Tibial artery (tissue), 4 donors: ENCODE data around the gene RABGAP1.

ENCODE experiments used
- DNase-seq, 2 donors: peaks; one replicate each; pipeline ENCODE4 v3.0.0-alpha.2; 2019
- H3K27ac ChIP-seq, 2 donors: fragments of 200-600 bp; sonication (generic) in 1 of 2; 1 replicate in 1 of 2; 2 replicates in 1 of 2; pipeline ENCODE4 v1.5.1; 2018 to 2019; ENCODE audit warnings: mild to moderate bottlenecking in 1 of 2
- H3K27me3 ChIP-seq, 2 donors: fragments of 200-600 bp; sonication (generic) in 1 of 2; one replicate each; pipeline versions ENCODE4 v1.5.1 to v1.6.0; 2016 to 2019
- H3K36me3 ChIP-seq, 3 donors: fragments of 200-600 bp; sonication (generic) in 2 of 3; one replicate each; pipeline ENCODE4 v1.5.1; 2016 to 2019; ENCODE audit warnings: mild to moderate bottlenecking in 2 of 3
- H3K4me1 ChIP-seq, 4 donors: fragments of 200-600 bp; sonication (generic) in 2 of 4; 1 replicate in 3 of 4; 2 replicates in 1 of 4; pipeline ENCODE4 v1.5.1; 2016 to 2019
- H3K4me3 ChIP-seq, 2 donors: fragments of 200-600 bp; sonication (generic) in 1 of 2; 1 replicate in 1 of 2; 2 replicates in 1 of 2; pipeline ENCODE4 v1.5.1; 2018 to 2019; ENCODE audit warnings: mild to moderate bottlenecking in 2 of 2
- H3K9me3 ChIP-seq, 3 donors: fragments of 200-600 bp; sonication (generic) in 1 of 3; one replicate each; pipeline ENCODE4 v1.5.1; 2016 to 2019
- intact Hi-C: fragments of 100-400 bp; cut with DNase I; formaldehyde crosslinking; loops from one replicate; pipeline ENCODE4 v1.15.0; 2023; ENCODE audit warnings: low total_unique reads
- TF ChIP-seq, protein P1 (sequence below), 2 experiments: fragments of 200-600 bp in 1 of 2; fragments of 450-650 bp in 1 of 2; IDR thresholded peaks; one replicate each; pipeline ENCODE4 v1.5.1; 2017 to 2019; ENCODE audit warnings: antibody characterized with exemption in 2 of 2, mild to moderate bottlenecking in 1 of 2, moderate library complexity in 1 of 2

RABGAP1 gene

DNA sequence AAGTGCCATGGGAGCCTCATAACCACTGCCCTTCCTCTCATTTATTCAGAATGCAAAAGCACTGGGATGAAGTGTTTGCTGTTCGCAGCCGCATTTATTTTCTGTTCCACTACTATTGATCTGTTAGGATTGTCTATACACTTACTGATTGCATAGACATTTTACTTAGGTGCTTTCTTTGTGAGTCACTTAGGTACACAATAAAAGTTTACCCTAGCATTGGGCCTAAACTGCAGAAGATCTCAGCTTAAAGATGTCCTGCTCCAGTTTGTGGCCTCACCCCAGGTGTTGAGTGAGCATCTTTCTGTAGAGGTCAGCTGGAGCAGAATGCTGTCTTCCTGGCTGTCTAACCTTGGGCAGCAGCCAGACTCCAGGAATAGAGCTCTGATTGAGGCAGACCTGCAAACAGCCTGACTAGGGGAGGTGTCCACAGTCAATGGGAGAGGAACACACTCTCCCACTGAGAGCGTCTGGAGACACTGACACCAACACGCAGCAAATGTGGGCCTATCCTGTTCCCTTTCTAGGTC lies 146.6 kb downstream of the RABGAP1 start:
- no peak for DNase-seq
- Histone ChIP-seq H3K27ac (no peak overlapping the region), H3K27me3 (no peaks in the 10 kb centered on the region), H3K4me3 (no peak overlapping the region), H3K4me1 (peaks cover 0 to 35% (median 3%) of the 10 kb centered on the region in 4 donors), H3K36me3 (peaks cover 76 to 95% (median 80%) of the 10 kb centered on the region in 3 donors), H3K9me3 (no peaks in the 10 kb centered on the region)
- intact Hi-C loops = no loop called here
- TF ChIP-seq, protein P1, sequence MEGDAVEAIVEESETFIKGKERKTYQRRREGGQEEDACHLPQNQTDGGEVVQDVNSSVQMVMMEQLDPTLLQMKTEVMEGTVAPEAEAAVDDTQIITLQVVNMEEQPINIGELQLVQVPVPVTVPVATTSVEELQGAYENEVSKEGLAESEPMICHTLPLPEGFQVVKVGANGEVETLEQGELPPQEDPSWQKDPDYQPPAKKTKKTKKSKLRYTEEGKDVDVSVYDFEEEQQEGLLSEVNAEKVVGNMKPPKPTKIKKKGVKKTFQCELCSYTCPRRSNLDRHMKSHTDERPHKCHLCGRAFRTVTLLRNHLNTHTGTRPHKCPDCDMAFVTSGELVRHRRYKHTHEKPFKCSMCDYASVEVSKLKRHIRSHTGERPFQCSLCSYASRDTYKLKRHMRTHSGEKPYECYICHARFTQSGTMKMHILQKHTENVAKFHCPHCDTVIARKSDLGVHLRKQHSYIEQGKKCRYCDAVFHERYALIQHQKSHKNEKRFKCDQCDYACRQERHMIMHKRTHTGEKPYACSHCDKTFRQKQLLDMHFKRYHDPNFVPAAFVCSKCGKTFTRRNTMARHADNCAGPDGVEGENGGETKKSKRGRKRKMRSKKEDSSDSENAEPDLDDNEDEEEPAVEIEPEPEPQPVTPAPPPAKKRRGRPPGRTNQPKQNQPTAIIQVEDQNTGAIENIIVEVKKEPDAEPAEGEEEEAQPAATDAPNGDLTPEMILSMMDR (IDR thresholded peaks at IDR 0.05) = no peak

DNA sequence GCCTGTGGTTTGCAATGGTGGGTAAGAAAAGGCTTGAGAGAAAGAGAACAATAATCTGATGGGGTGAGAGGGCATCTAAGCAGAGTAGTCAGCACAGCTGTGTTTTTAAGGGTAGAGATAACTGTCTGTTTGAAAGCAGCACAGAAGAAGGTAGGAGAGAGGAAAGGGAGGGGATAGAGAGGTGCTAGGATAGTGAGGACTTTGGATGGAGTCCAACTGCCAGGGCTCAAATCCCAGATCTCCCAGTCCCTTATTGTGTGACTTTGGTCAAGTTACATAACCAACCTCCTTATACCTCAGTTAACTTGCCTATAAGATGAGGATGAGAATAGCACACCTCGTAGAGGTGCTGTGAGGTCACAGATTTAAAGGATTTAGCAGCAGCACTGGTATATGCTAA lies 148.2 kb downstream of the RABGAP1 start:
- Histone ChIP-seq H3K4me3 (no peak overlapping the region), H3K27ac (peak overlapping the region in 1 of 2 donors; percentile 1), H3K9me3 (no peaks in the 10 kb centered on the region), H3K27me3 (no peaks in the 10 kb centered on the region), H3K36me3 (peaks cover 84 to 96% (median 87%) of the 10 kb centered on the region in 3 donors), H3K4me1 (peaks cover 0 to 21% (median 0%) of the 10 kb centered on the region in 4 donors)
- intact Hi-C loops = no loop called here
- TF ChIP-seq, protein P1 (IDR thresholded peaks at IDR 0.05) = no peak
- no peak for DNase-seq

GRCh38 chr9:123089790-123090189 lies 149.0 kb downstream of the RABGAP1 start:
- intact Hi-C loops = no loop called here
- no peak overlapping the region for H3K4me3 ChIP-seq
- no peaks in the 10 kb centered on the region for H3K27me3 ChIP-seq
- TF ChIP-seq, protein P1 (IDR thresholded peaks at IDR 0.05) = no peak
- H3K9me3 ChIP-seq = no peaks in the 10 kb centered on the region
- H3K36me3 ChIP-seq = peaks cover 81 to 93% (median 81%) of the 10 kb centered on the region in 3 donors
- H3K27ac ChIP-seq = no peak overlapping the region
- no peak for DNase-seq
- H3K4me1 ChIP-seq = peaks cover 0 to 19% (median 0%) of the 10 kb centered on the region in 4 donors

DNA sequence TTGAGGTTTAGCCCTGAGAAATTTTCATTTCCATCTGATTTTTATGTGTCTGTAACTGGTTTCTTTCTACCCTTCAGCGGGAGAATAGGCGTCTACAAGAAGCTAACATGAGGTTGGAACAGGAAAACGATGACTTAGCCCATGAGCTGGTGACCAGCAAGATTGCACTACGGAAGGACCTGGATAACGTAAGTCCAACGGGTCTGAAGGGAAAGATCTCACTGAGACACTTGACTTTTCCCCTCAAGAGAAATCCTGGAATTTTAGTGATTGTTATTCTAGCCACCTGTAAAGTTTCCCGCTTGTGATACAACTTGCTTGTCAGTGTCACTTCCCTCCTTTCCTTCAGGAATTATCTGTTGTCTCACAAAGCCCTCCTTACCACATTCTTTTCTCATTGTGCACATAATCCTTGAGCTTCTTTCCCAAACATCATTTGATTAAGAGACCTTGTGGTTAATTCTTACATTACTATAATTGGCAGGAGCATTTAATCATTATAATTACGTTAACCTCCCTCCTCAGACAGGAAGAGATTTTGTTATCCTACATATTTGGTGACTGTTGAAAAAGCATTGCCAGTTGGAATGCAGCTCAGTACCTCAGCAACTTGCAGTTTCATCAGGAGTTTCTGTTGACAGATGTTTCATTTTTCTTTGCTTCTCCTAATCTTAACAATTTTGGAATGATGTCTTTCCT lies 149.5 kb downstream of the RABGAP1 start:
- no peaks in the 10 kb centered on the region for H3K27me3 ChIP-seq
- no peak overlapping the region for H3K4me3 ChIP-seq
- H3K27ac ChIP-seq = no peak overlapping the region
- intact Hi-C loops = no loop called here
- H3K9me3 ChIP-seq = no peaks in the 10 kb centered on the region
- no peak for DNase-seq
- H3K36me3 ChIP-seq = peaks cover 76 to 89% (median 78%) of the 10 kb centered on the region in 3 donors
- peaks cover 0 to 15% (median 0%) of the 10 kb centered on the region in 4 donors for H3K4me1 ChIP-seq
- TF ChIP-seq, protein P1 (IDR thresholded peaks at IDR 0.05) = no peak

- peaks cover 74 to 91% (median 78%) of the 10 kb centered on the region in 3 donors for H3K36me3 ChIP-seq
- TF ChIP-seq, protein P1 (IDR thresholded peaks at IDR 0.05) = no peak
- intact Hi-C loops = no loop called here
- H3K27me3 ChIP-seq = no peaks in the 10 kb centered on the region
- no peak for DNase-seq
- no peak overlapping the region for H3K4me3 ChIP-seq
- H3K4me1 ChIP-seq = peaks cover 0 to 11% (median 0%) of the 10 kb centered on the region in 4 donors
- no peak overlapping the region for H3K27ac ChIP-seq
- H3K9me3 ChIP-seq = no peaks in the 10 kb centered on the region
Observed at GRCh38 chr9:123090956-123091355, 150.1 kb downstream of the RABGAP1 start.
